A673 (cell line): ENCODE measurements around the gene SLC29A3.

Experiments used
- CTCF ChIP-seq: fragments of 300-800, 200-600 bp; sonication (generic); conservative IDR thresholded peaks from 2 replicates; pipeline ENCODE4 v1.5.1; 2017; ENCODE audit warnings: low read depth, mild to moderate bottlenecking, antibody characterized with exemption, low read length, moderate library complexity, mixed read lengths
- EZH2 ChIP-seq: fragments of 200-600 bp; sonication (generic); IDR thresholded peaks from 2 replicates; pipeline ENCODE4 v1.6.1; 2017; ENCODE audit warnings: borderline replicate concordance, low read depth, mild to moderate bottlenecking, mixed read lengths, antibody characterized with exemption, low read length; ENCODE audit not compliant: poor library complexity, severe bottlenecking

- no peak for TF ChIP-seq CTCF
- TF ChIP-seq EZH2: no peak
These were observed 11.8 kb downstream of the SLC29A3 start for GRCh38 chr10:71330789-71331404.
